ENCODE data around the gene SLC13A1. TPM values are rescaled to one million over a fixed set of nuclear protein-coding genes. Genes with fewer than 3 reads are reported as not detected.

Gene SLC13A1
- total RNA-seq, 2 donors from 2014 or later, result under 0.01 TPM; not detected in 1

- no peaks in the 10 kb centered on the region for H3K36me3 ChIP-seq (replicated peaks in 1 of 2; ENCODE audit: insufficient read depth in 1 of 2, low read depth in 2 of 2)
- no peak overlapping the region for H3K4me3 ChIP-seq
- peak overlapping the region in 3 of 4 donors; percentile 21 to 65 (median 51) for H3K27ac ChIP-seq
- H3K4me1 ChIP-seq, result peaks cover 16% of the 10 kb centered on the region
- WGBS, 2 donors, result 13 to 30% methylated on average over 1 of the region's 1 CpG
- no peaks in the 10 kb centered on the region for H3K9me3 ChIP-seq
- TF ChIP-seq CTCF (IDR thresholded peaks at IDR 0.05) (no peak), POLR2A (IDR thresholded peaks at IDR 0.05) (no peak)
- no peaks in the 10 kb centered on the region for H3K27me3 ChIP-seq
- DNase-seq (peak; percentile 71 to 77 (median 75)), ATAC-seq (peak; percentile 98)
- intact Hi-C loops (cut with DNase I), result no loop called here
Measured at GRCh38 chr7:123220396-123220795, 20.6 kb upstream of the SLC13A1 start.

GRCh38 chr7:123218866-123219265, 19.1 kb upstream of the SLC13A1 start:
- TF ChIP-seq POLR2A (IDR thresholded peaks at IDR 0.05) (no peak), CTCF (IDR thresholded peaks at IDR 0.05) (no peak)
- WGBS, 2 donors, result 61 to 74% methylated on average over 2 of the region's 2 CpGs
- DNase-seq (no peak), ATAC-seq (no peak)
- Histone ChIP-seq H3K27ac (no peak overlapping the region), H3K4me3 (no peak overlapping the region), H3K9me3 (peaks cover 0 to 3% (median 0%) of the 10 kb centered on the region in 3 donors), H3K27me3 (no peaks in the 10 kb centered on the region), H3K36me3 (replicated peaks in 1 of 2; ENCODE audit: insufficient read depth in 1 of 2, low read depth in 2 of 2) (no peaks in the 10 kb centered on the region), H3K4me1 (peaks cover 16% of the 10 kb centered on the region)
- intact Hi-C loops (cut with DNase I), result no loop called here

- Histone ChIP-seq H3K36me3 (replicated peaks in 1 of 2; ENCODE audit: insufficient read depth in 1 of 2, low read depth in 2 of 2) (no peaks in the 10 kb centered on the region), H3K27ac (no peak overlapping the region), H3K4me1 (peaks cover 18% of the 10 kb centered on the region), H3K27me3 (no peaks in the 10 kb centered on the region), H3K9me3 (peaks cover 0 to 3% (median 0%) of the 10 kb centered on the region in 3 donors), H3K4me3 (no peak overlapping the region)
- WGBS, 2 donors, result 29 to 55% methylated on average over 1 of the region's 1 CpG
- no peak for ATAC-seq
- TF ChIP-seq CTCF (IDR thresholded peaks at IDR 0.05), result no peak
- no peak for TF ChIP-seq POLR2A (IDR thresholded peaks at IDR 0.05)
- DNase-seq, result no peak
- intact Hi-C loops (cut with DNase I), result no loop called here
Measured at GRCh38 chr7:123216825-123217224, 17.1 kb upstream of the SLC13A1 start.

GRCh38 chr7:123215350-123215749, 15.6 kb upstream of the SLC13A1 start:
- Histone ChIP-seq H3K27me3 (no peaks in the 10 kb centered on the region), H3K27ac (no peak overlapping the region), H3K4me1 (peaks cover 21% of the 10 kb centered on the region), H3K9me3 (peaks cover 0 to 3% (median 0%) of the 10 kb centered on the region in 3 donors), H3K4me3 (no peak overlapping the region), H3K36me3 (replicated peaks in 1 of 2; ENCODE audit: insufficient read depth in 1 of 2, low read depth in 2 of 2) (no peaks in the 10 kb centered on the region)
- 87 to 92% methylated on average over 4 of the region's 4 CpGs for WGBS, 2 donors
- intact Hi-C loops (cut with DNase I), result no loop called here
- ATAC-seq (no peak), DNase-seq (no peak)
- no peak for TF ChIP-seq CTCF (IDR thresholded peaks at IDR 0.05)
- TF ChIP-seq POLR2A (IDR thresholded peaks at IDR 0.05), result no peak

- ATAC-seq (no peak), DNase-seq (no peak)
- H3K36me3 ChIP-seq (replicated peaks in 1 of 2; ENCODE audit: insufficient read depth in 1 of 2, low read depth in 2 of 2), result no peaks in the 10 kb centered on the region
- H3K4me1 ChIP-seq, result peaks cover 48% of the 10 kb centered on the region
- H3K9me3 ChIP-seq, result peaks cover 0 to 3% (median 0%) of the 10 kb centered on the region in 3 donors
- H3K4me3 ChIP-seq, result no peak overlapping the region
- no peaks in the 10 kb centered on the region for H3K27me3 ChIP-seq
- 90 to 91% methylated on average over 2 of the region's 2 CpGs for WGBS, 2 donors
- no peak overlapping the region for H3K27ac ChIP-seq
- TF ChIP-seq CTCF (IDR thresholded peaks at IDR 0.05) (no peak), POLR2A (IDR thresholded peaks at IDR 0.05) (no peak)
- intact Hi-C loops (cut with DNase I), result no loop called here
Measured at GRCh38 chr7:123211545-123211944, 11.8 kb upstream of the SLC13A1 start.

All from body of pancreas (tissue), 4 donors.